PC-9 (cell line): ENCODE data around the gene MIB2. TPM values are rescaled to one million over a fixed set of nuclear protein-coding genes. Genes with fewer than 3 reads are reported as not detected.
A peak's percentile ranks its signal among the peaks of the same experiment; 100 is the strongest.

Experiments used
- Bru-seq: library from RNA; stranded (reverse); fragments of 400-500 nt; gene quantifications from one replicate; lab custom pipeline; 2021; lab: Mats Ljungman, UMichigan
- BruChase-seq, 2 experiments: library from RNA; stranded (reverse); fragments of 400-500 nt; gene quantifications; one replicate each; lab custom pipeline; 2021; lab: Mats Ljungman, UMichigan
- BruUV-seq: library from RNA; stranded (reverse); fragments of 400-500 nt; replicated peaks from 2 replicates; lab custom pipeline; 2021; lab: Mats Ljungman, UMichigan
- CTCF ChIA-PET: fragments of 300-600 bp; sonication (Branson Sonifier 250); formaldehyde crosslinking; loops from one replicate; lab custom pipeline; 2022; ENCODE audit warnings: antibody characterized with exemption; lab: Charles Lee
- POLR2A ChIA-PET: fragments of 300-600 bp; sonication (Branson Sonifier 250); formaldehyde crosslinking; loops from one replicate; lab custom pipeline; 2022; ENCODE audit warnings: antibody characterized with exemption; ENCODE audit not compliant: unreplicated experiment; lab: Charles Lee
- DNase-seq, 2 experiments: peaks; one replicate each; pipeline versions ENCODE4 v3.0.0 to v3.0.0-alpha.2; 2015 to 2022; ENCODE audit warnings: mixed read lengths in 1 of 2
- H2AFZ ChIP-seq: fragments of 200-600 bp; sonication (generic); 2 replicates; pipeline ENCODE4 v1.8.1; 2017; ENCODE audit warnings: antibody characterized with exemption
- H3F3A ChIP-seq: fragments of 200-600 bp; sonication (generic); 2 replicates; pipeline ENCODE4 v1.8.1; 2017; ENCODE audit warnings: antibody characterized with exemption, mild to moderate bottlenecking, low read depth; ENCODE audit not compliant: insufficient read depth
- H3K27ac ChIP-seq: fragments of 200-600 bp; sonication (generic); 2 replicates; pipeline ENCODE4 v1.6.1; 2016; ENCODE audit warnings: mixed run types
- H3K27me3 ChIP-seq: fragments of 200-600 bp; sonication (generic); 2 replicates; pipeline ENCODE4 v1.6.1; 2016; ENCODE audit warnings: low read depth, mixed run types; ENCODE audit not compliant: insufficient read depth
- H3K36me3 ChIP-seq: fragments of 200-600 bp; sonication (generic); 2 replicates; pipeline ENCODE4 v1.6.1; 2016; ENCODE audit warnings: low read depth, mixed run types
- H3K4me1 ChIP-seq: fragments of 200-600 bp; sonication (generic); replicated peaks from 2 replicates; pipeline ENCODE4 v1.6.1; 2016; ENCODE audit warnings: mixed run types; ENCODE audit not compliant: insufficient read depth
- H3K4me2 ChIP-seq: fragments of 200-600 bp; sonication (generic); 2 replicates; pipeline ENCODE4 v1.6.1; 2017; ENCODE audit warnings: mixed run types
- H3K4me3 ChIP-seq: fragments of 200-600 bp; sonication (generic); 2 replicates; pipeline ENCODE4 v1.6.1; 2016; ENCODE audit warnings: mixed run types
- H3K79me2 ChIP-seq: fragments of 200-600 bp; sonication (generic); 2 replicates; pipeline ENCODE4 v1.6.1; 2017; ENCODE audit warnings: low read depth, mixed run types
- H3K9me2 ChIP-seq: fragments of 200-600 bp; sonication (generic); 2 replicates; pipeline ENCODE4 v1.8.1; 2017; ENCODE audit warnings: mild to moderate bottlenecking; ENCODE audit not compliant: insufficient read depth
- H3K9me3 ChIP-seq: fragments of 200-600 bp; sonication (generic); 2 replicates; pipeline ENCODE4 v1.8.1; 2016; ENCODE audit warnings: low read depth; ENCODE audit not compliant: insufficient read depth
- H4K20me1 ChIP-seq: fragments of 200-600 bp; sonication (generic); 2 replicates; pipeline ENCODE4 v1.8.1; 2017; ENCODE audit not compliant: insufficient read depth
- CTCF ChIP-seq: fragments of 200-600 bp; sonication (generic); conservative IDR thresholded peaks from 2 replicates; pipeline ENCODE4 v1.6.1; 2017; ENCODE audit warnings: mixed run types, antibody characterized with exemption, mild to moderate bottlenecking, moderate library complexity
- EZH2 ChIP-seq: fragments of 200-600 bp; sonication (generic); IDR thresholded peaks from 2 replicates; pipeline ENCODE4 v1.8.0; 2017; ENCODE audit warnings: antibody characterized with exemption, low read depth
- intact Hi-C: fragments of 100-400 bp; cut with micrococcal nuclease; formaldehyde crosslinking; loops from one replicate; pipeline ENCODE4 v1.10.0; 2022; ENCODE audit not compliant: unreplicated experiment
- long read RNA-seq: library from polyadenylated mRNA; stranded (forward); transcript quantifications from one replicate; pipeline ENCODE4 v2.0.0, GENCODE V29; 2022
- total RNA-seq: library from RNA; stranded (reverse); gene quantifications from 2 replicates; pipeline ENCODE4 v1.2.3, GENCODE V29; 2021

MIB2 gene
- total RNA-seq (75.0 and 92.8 TPM in 2 replicates), Bru-seq, nascent RNA (percentile 44 among the genes with signal in this experiment), BruChase-seq, experiment 1, labeled RNA remaining after a 2-hour chase (percentile 59 among the genes with signal in this experiment), BruChase-seq, experiment 2, labeled RNA remaining after a 6-hour chase (percentile 69 among the genes with signal in this experiment)
- long read RNA-seq, partial matches to known transcripts: 65 of 93 reads
- long read RNA-seq, other reads (novel, unspliced or antisense): 23 of 93 reads

- Histone ChIP-seq H3K9me2 (no peaks in the 10 kb centered on the region), H3K4me1 (peaks cover 21% of the 10 kb centered on the region), H3K36me3 (no peaks in the 10 kb centered on the region), H2AFZ (peak within 1 kb of the TSS; percentile 96), H4K20me1 (peaks cover 14% of the 10 kb centered on the region), H3K9me3 (no peaks in the 10 kb centered on the region), H3K4me3 (peak within 1 kb of the TSS; percentile 79), H3K27me3 (no peaks in the 10 kb centered on the region), H3K79me2 (peaks cover 29% of the 10 kb centered on the region), H3F3A (peaks cover 16% of the 10 kb centered on the region; the same call in 1 of the 2 replicates), H3K4me2 (peak within 1 kb of the TSS; percentile 96), H3K27ac (peak within 1 kb of the TSS; percentile 90)
- ChIA-PET CTCF (interaction anchor here (0.6 kb wide), 1 partner anchor 294 kb away, joined by 4 read pairs; no protein-coding TSS in a partner anchor), POLR2A (interaction anchor here (0.7 kb wide), 1 partner anchor 340 kb away, joined by 4 read pairs; no protein-coding TSS in a partner anchor)
- DNase-seq: peak; percentile 91 to 96
- intact Hi-C loops: no loop called here
- BruUV-seq: no TSS peak
- TF ChIP-seq CTCF (no peak), EZH2 (no peak)
Measured at GRCh38 chr1:1615256-1616044, at the start of gene MIB2. Gene MIB2, plus strand, starts transcription at chr1:1615500. Its CDS starts 7,953 bp downstream, at chr1:1623453.

- Histone ChIP-seq H3K27me3 (no peaks in the 10 kb centered on the region), H3K27ac (no peak overlapping the region), H2AFZ (no peak overlapping the region), H3K4me2 (no peak overlapping the region), H3K79me2 (peaks cover 93% of the 10 kb centered on the region), H3K4me1 (no peaks in the 10 kb centered on the region), H3K9me3 (no peaks in the 10 kb centered on the region), H3K36me3 (0 out of 2 replicates have a peak, but pooled peaks cover 19% of the 10 kb centered on the region), H4K20me1 (peaks cover 93% of the 10 kb centered on the region), H3F3A (peaks cover 4% of the 10 kb centered on the region; the same call in 1 of the 2 replicates), H3K9me2 (no peaks in the 10 kb centered on the region), H3K4me3 (no peak overlapping the region)
- DNase-seq: no peak
- intact Hi-C loops: no loop called here
- BruUV-seq: no TSS peak
- ChIA-PET CTCF (no interaction called here), POLR2A (no interaction called here)
- TF ChIP-seq CTCF: no peak
- TF ChIP-seq EZH2: no peak
Measured at GRCh38 chr1:1567152-1567875, 48.0 kb upstream of the MIB2 start.

- CTCF ChIA-PET: no interaction called here
- Histone ChIP-seq H3K4me1 (no peaks in the 10 kb centered on the region), H3K27ac (no peak overlapping the region), H3K4me3 (no peak overlapping the region), H3K4me2 (no peak overlapping the region), H3K36me3 (0 out of 2 replicates have a peak, but pooled peaks cover 19% of the 10 kb centered on the region), H3K9me2 (no peaks in the 10 kb centered on the region), H3K9me3 (no peaks in the 10 kb centered on the region), H3F3A (peaks cover 4% of the 10 kb centered on the region; the same call in 1 of the 2 replicates), H2AFZ (no peak overlapping the region), H3K79me2 (peaks cover 96% of the 10 kb centered on the region), H4K20me1 (peaks cover 92% of the 10 kb centered on the region), H3K27me3 (no peaks in the 10 kb centered on the region)
- intact Hi-C loops: no loop called here
- BruUV-seq: no TSS peak
- TF ChIP-seq CTCF: no peak
- no peak for TF ChIP-seq EZH2
- DNase-seq: no peak
- POLR2A ChIA-PET: no interaction called here
Measured at GRCh38 chr1:1567891-1568291, 47.4 kb upstream of the MIB2 start.
